HEK293 (cell line): ENCODE measurements around the gene CRTAC1.

Experiments used
- CTCF ChIA-PET: fragments of 350-600 bp; formaldehyde crosslinking; extraction: SDS; loops from one replicate; lab custom pipeline; 2021; ENCODE audit warnings: antibody characterized with exemption; lab: Yijun Ruan, JAX
- POLR2A ChIA-PET: fragments of 300-600 bp; formaldehyde crosslinking; extraction: SDS; loops from one replicate; lab custom pipeline; 2020; ENCODE audit warnings: antibody characterized with exemption, inconsistent platforms; lab: Yijun Ruan, JAX
- H3K27ac ChIP-seq: fragments of 200-500 bp; sonication (Bioruptor generic); 2 replicates; pipeline ENCODE4 v1.5.1; 2014; ENCODE audit warnings: low read depth, low read length, control low read depth, inconsistent platforms; ENCODE audit errors: extremely low read depth
- H3K36me3 ChIP-seq, 2 experiments: fragments of 200-500 bp in 1 of 2; sonication (Bioruptor generic) in 1 of 2; 1 replicate in 1 of 2; 2 replicates in 1 of 2; pipeline ENCODE4 v1.5.1; 2014 to 2017; ENCODE audit warnings: inconsistent platforms in 2 of 2, low read length in 2 of 2; ENCODE audit not compliant: control insufficient read depth in 2 of 2, insufficient read depth in 1 of 2
- H3K4me1 ChIP-seq: fragments of 200-500 bp; sonication (Bioruptor generic); 2 replicates; pipeline ENCODE4 v1.5.1; 2014; ENCODE audit warnings: mild to moderate bottlenecking, low read length, inconsistent platforms; ENCODE audit not compliant: control insufficient read depth, insufficient read depth
- H3K4me3 ChIP-seq: 2 replicates; pipeline ENCODE4 v1.5.1; 2011; ENCODE audit warnings: low read depth, mild to moderate bottlenecking, control low read depth, low read length, moderate library complexity
- H3K9me3 ChIP-seq: fragments of 200-500 bp; sonication (Bioruptor generic); 2 replicates; pipeline ENCODE4 v1.5.1; 2014; ENCODE audit warnings: low read depth, low read length, inconsistent platforms; ENCODE audit not compliant: control insufficient read depth, insufficient read depth
- EGR2 ChIP-seq: fragments of 450-650 bp; formaldehyde crosslinking; IDR thresholded peaks from 2 replicates; pipeline ENCODE4 v1.5.1; 2016; ENCODE audit warnings: low read depth, missing biosample characterization, missing genetic modification characterization
- GLIS1 ChIP-seq: fragments of 450-650 bp; formaldehyde crosslinking; IDR thresholded peaks from 2 replicates; pipeline ENCODE4 v1.5.1; 2016; ENCODE audit warnings: missing biosample characterization, missing genetic modification characterization
- REPIN1 ChIP-seq: fragments of 450-650 bp; formaldehyde crosslinking; IDR thresholded peaks from 2 replicates; pipeline ENCODE4 v1.5.1; 2017; ENCODE audit warnings: missing biosample characterization, missing genetic modification characterization, low read depth
- ZBTB17 ChIP-seq: fragments of 450-650 bp; formaldehyde crosslinking; IDR thresholded peaks from 2 replicates; pipeline ENCODE4 v1.5.1; 2016; ENCODE audit warnings: missing biosample characterization, missing genetic modification characterization
- ZBTB20 ChIP-seq: fragments of 450-650 bp; formaldehyde crosslinking; IDR thresholded peaks from 2 replicates; pipeline ENCODE4 v1.5.1; 2016; ENCODE audit warnings: missing biosample characterization, missing genetic modification characterization
- ZFHX2 ChIP-seq: fragments of 450-650 bp; formaldehyde crosslinking; conservative IDR thresholded peaks from 2 replicates; pipeline ENCODE4 v1.5.1; 2016; ENCODE audit warnings: missing biosample characterization, missing genetic modification characterization
- ZFP37 ChIP-seq: fragments of 450-650 bp; formaldehyde crosslinking; IDR thresholded peaks from 2 replicates; pipeline ENCODE4 v1.5.1; 2016; ENCODE audit warnings: missing biosample characterization, missing genetic modification characterization
- ZIC2 ChIP-seq: fragments of 450-650 bp; formaldehyde crosslinking; IDR thresholded peaks from 2 replicates; pipeline ENCODE4 v1.5.1; 2016; ENCODE audit warnings: missing biosample characterization, missing genetic modification characterization
- ZNF140 ChIP-seq: fragments of 450-650 bp; formaldehyde crosslinking; IDR thresholded peaks from 2 replicates; pipeline ENCODE4 v1.5.1; 2016; ENCODE audit warnings: missing biosample characterization, missing genetic modification characterization
- ZNF48 ChIP-seq: fragments of 450-650 bp; formaldehyde crosslinking; IDR thresholded peaks from 2 replicates; pipeline ENCODE4 v1.5.1; 2016; ENCODE audit warnings: missing biosample characterization, missing genetic modification characterization
- ZNF529 ChIP-seq: fragments of 450-650 bp; formaldehyde crosslinking; IDR thresholded peaks from 2 replicates; pipeline ENCODE4 v1.5.1; 2017; ENCODE audit warnings: missing genetic modification characterization, missing biosample characterization; ENCODE audit not compliant: insufficient replicate concordance
- ZNF596 ChIP-seq: fragments of 450-650 bp; IDR thresholded peaks from 2 replicates; pipeline ENCODE4 v1.5.0; 2018; ENCODE audit warnings: missing biosample characterization, mild to moderate bottlenecking, missing genetic modification characterization, moderate library complexity
- ZNF677 ChIP-seq: fragments of 450-650 bp; IDR thresholded peaks from 2 replicates; pipeline ENCODE4 v1.5.0; 2018; ENCODE audit warnings: missing biosample characterization, mild to moderate bottlenecking, missing genetic modification characterization, moderate library complexity
- ZSCAN23 ChIP-seq: fragments of 450-650 bp; formaldehyde crosslinking; IDR thresholded peaks from 2 replicates; pipeline ENCODE4 v1.5.1; 2016; ENCODE audit warnings: missing biosample characterization, missing genetic modification characterization
- TF ChIP-seq, protein P1 (sequence below): fragments of 450-650 bp; formaldehyde crosslinking; IDR thresholded peaks from 2 replicates; pipeline ENCODE4 v1.5.1; 2016; ENCODE audit warnings: missing biosample characterization, missing genetic modification characterization
- TF ChIP-seq, protein P2 (sequence below): fragments of 450-650 bp; formaldehyde crosslinking; IDR thresholded peaks from 2 replicates; pipeline ENCODE4 v1.5.1; 2016; ENCODE audit warnings: missing biosample characterization, missing genetic modification characterization
- TF ChIP-seq, protein P3 (sequence below): fragments of 450-650 bp; formaldehyde crosslinking; IDR thresholded peaks from 2 replicates; pipeline ENCODE4 v1.5.1; 2016; ENCODE audit warnings: missing biosample characterization, missing genetic modification characterization, borderline replicate concordance
- TF ChIP-seq, protein P4 (sequence below): fragments of 450-650 bp; formaldehyde crosslinking; IDR thresholded peaks from 2 replicates; pipeline ENCODE4 v1.5.1; 2016; ENCODE audit warnings: missing biosample characterization, missing genetic modification characterization

Gene CRTAC1

DNA sequence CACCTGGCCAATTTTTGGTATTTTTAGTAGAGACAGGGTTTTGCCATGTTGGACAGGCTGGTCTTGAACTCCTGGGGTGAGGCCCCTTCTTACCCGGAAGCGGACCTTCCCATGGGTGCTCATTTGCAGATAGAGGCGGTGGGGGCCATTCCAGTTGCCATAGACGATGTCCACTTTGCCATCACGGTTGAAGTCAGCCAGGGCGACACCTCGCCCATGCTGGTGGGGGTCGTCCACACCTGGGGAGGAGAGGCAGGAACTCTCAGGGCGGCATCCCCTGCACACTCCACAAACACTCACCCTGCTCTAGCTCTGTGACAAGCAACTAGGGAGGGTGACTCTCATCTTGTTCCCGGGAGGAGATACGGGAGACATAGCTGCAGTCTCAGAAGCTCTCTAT, 125.8 kb downstream of the CRTAC1 start:
- POLR2A ChIA-PET = interaction anchor here (1.4 kb wide), 1 partner anchor 15 kb away, joined by 5 read pairs; no protein-coding TSS in a partner anchor
- H3K9me3 ChIP-seq = no peaks in the 10 kb centered on the region
- no peak for TF ChIP-seq ZNF140 (tag by site-specific recombination)
- no peak for TF ChIP-seq ZNF596
- no peak for TF ChIP-seq ZNF529
- no peak for TF ChIP-seq ZNF677
- no peak for TF ChIP-seq ZNF48
- no peak for TF ChIP-seq REPIN1 (tag by site-specific recombination)
- TF ChIP-seq, protein P1, sequence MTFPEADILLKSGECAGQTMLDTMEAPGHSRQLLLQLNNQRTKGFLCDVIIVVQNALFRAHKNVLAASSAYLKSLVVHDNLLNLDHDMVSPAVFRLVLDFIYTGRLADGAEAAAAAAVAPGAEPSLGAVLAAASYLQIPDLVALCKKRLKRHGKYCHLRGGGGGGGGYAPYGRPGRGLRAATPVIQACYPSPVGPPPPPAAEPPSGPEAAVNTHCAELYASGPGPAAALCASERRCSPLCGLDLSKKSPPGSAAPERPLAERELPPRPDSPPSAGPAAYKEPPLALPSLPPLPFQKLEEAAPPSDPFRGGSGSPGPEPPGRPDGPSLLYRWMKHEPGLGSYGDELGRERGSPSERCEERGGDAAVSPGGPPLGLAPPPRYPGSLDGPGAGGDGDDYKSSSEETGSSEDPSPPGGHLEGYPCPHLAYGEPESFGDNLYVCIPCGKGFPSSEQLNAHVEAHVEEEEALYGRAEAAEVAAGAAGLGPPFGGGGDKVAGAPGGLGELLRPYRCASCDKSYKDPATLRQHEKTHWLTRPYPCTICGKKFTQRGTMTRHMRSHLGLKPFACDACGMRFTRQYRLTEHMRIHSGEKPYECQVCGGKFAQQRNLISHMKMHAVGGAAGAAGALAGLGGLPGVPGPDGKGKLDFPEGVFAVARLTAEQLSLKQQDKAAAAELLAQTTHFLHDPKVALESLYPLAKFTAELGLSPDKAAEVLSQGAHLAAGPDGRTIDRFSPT (tag by site-specific recombination) = no peak
- TF ChIP-seq, all 188 proteins: peak for 0
- Histone ChIP-seq H3K4me3 (no peak overlapping the region), H3K36me3 (no peaks in the 10 kb centered on the region), H3K27ac (no peak overlapping the region), H3K4me1 (no peaks in the 10 kb centered on the region; the same call in 1 of the 2 replicates)
- CTCF ChIA-PET = interaction anchor here (1.3 to 2.6 kb wide), 3 partner anchors 10 to 137 kb away, joined by 8 to 17 read pairs (median 9); no protein-coding TSS in a partner anchor

DNA sequence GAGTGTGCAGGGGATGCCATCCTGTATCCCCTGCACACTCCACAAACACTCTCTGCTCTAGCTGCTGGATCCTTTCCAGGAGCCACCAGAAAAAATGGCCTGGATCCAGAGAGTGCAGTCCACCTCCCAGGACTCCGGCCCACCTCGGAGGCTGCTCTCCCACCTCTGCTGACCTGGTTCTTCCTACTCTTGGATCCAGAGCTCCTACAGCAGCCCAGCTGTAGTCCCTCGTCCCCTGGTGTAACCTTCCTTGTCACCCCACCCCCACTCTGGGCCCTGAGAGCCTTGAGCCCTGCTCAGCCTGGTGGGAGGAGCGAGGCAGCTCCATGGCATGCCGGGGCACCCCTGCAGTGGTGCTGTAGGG, 126.4 kb downstream of the CRTAC1 start:
- no peak overlapping the region for H3K4me3 ChIP-seq
- no peak overlapping the region for H3K27ac ChIP-seq
- no peaks in the 10 kb centered on the region for H3K9me3 ChIP-seq
- TF ChIP-seq, protein P2, sequence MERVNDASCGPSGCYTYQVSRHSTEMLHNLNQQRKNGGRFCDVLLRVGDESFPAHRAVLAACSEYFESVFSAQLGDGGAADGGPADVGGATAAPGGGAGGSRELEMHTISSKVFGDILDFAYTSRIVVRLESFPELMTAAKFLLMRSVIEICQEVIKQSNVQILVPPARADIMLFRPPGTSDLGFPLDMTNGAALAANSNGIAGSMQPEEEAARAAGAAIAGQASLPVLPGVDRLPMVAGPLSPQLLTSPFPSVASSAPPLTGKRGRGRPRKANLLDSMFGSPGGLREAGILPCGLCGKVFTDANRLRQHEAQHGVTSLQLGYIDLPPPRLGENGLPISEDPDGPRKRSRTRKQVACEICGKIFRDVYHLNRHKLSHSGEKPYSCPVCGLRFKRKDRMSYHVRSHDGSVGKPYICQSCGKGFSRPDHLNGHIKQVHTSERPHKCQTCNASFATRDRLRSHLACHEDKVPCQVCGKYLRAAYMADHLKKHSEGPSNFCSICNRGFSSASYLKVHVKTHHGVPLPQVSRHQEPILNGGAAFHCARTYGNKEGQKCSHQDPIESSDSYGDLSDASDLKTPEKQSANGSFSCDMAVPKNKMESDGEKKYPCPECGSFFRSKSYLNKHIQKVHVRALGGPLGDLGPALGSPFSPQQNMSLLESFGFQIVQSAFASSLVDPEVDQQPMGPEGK (tag by site-specific recombination) = no peak
- TF ChIP-seq, protein P3, sequence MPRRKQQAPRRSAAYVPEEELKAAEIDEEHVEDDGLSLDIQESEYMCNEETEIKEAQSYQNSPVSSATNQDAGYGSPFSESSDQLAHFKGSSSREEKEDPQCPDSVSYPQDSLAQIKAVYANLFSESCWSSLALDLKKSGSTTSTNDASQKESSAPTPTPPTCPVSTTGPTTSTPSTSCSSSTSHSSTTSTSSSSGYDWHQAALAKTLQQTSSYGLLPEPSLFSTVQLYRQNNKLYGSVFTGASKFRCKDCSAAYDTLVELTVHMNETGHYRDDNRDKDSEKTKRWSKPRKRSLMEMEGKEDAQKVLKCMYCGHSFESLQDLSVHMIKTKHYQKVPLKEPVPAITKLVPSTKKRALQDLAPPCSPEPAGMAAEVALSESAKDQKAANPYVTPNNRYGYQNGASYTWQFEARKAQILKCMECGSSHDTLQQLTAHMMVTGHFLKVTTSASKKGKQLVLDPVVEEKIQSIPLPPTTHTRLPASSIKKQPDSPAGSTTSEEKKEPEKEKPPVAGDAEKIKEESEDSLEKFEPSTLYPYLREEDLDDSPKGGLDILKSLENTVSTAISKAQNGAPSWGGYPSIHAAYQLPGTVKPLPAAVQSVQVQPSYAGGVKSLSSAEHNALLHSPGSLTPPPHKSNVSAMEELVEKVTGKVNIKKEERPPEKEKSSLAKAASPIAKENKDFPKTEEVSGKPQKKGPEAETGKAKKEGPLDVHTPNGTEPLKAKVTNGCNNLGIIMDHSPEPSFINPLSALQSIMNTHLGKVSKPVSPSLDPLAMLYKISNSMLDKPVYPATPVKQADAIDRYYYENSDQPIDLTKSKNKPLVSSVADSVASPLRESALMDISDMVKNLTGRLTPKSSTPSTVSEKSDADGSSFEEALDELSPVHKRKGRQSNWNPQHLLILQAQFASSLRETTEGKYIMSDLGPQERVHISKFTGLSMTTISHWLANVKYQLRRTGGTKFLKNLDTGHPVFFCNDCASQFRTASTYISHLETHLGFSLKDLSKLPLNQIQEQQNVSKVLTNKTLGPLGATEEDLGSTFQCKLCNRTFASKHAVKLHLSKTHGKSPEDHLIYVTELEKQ (tag by site-specific recombination) = no peak
- TF ChIP-seq EGR2 (peak; percentile 46; the same call in 1 of the 2 replicates), GLIS1 (tag by site-specific recombination) (peak; percentile 57; the same call in 1 of the 2 replicates), ZBTB17 (tag by site-specific recombination) (peak; percentile 38; the same call in 1 of the 2 replicates), ZFP37 (tag by site-specific recombination) (no peak), ZFHX2 (tag by site-specific recombination) (peak; percentile 64), ZIC2 (peak; percentile 46; the same call in 1 of the 2 replicates), ZNF677 (no peak), ZBTB20 (0 out of 2 replicates have a peak, but pooled peaks have one; percentile 15), ZSCAN23 (tag by site-specific recombination) (no peak)
- TF ChIP-seq, protein P4, sequence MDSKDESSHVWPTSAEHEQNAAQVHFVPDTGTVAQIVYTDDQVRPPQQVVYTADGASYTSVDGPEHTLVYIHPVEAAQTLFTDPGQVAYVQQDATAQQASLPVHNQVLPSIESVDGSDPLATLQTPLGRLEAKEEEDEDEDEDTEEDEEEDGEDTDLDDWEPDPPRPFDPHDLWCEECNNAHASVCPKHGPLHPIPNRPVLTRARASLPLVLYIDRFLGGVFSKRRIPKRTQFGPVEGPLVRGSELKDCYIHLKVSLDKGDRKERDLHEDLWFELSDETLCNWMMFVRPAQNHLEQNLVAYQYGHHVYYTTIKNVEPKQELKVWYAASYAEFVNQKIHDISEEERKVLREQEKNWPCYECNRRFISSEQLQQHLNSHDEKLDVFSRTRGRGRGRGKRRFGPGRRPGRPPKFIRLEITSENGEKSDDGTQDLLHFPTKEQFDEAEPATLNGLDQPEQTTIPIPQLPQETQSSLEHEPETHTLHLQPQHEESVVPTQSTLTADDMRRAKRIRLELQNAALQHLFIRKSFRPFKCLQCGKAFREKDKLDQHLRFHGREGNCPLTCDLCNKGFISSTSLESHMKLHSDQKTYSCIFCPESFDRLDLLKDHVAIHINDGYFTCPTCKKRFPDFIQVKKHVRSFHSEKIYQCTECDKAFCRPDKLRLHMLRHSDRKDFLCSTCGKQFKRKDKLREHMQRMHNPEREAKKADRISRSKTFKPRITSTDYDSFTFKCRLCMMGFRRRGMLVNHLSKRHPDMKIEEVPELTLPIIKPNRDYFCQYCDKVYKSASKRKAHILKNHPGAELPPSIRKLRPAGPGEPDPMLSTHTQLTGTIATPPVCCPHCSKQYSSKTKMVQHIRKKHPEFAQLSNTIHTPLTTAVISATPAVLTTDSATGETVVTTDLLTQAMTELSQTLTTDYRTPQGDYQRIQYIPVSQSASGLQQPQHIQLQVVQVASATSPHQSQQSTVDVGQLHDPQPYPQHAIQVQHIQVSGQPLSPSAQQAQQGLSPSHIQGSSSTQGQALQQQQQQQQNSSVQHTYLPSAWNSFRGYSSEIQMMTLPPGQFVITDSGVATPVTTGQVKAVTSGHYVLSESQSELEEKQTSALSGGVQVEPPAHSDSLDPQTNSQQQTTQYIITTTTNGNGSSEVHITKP (tag by site-specific recombination) = peak; percentile 58
- H3K36me3 ChIP-seq = no peaks in the 10 kb centered on the region
- H3K4me1 ChIP-seq = no peaks in the 10 kb centered on the region; the same call in 1 of the 2 replicates
- CTCF ChIA-PET = interaction anchor here (0.7 to 2.6 kb wide), 4 partner anchors 11 to 189 kb away, joined by 3 to 17 read pairs (median 6); no protein-coding TSS in a partner anchor
- POLR2A ChIA-PET = interaction anchor here (1.4 kb wide), 1 partner anchor 15 kb away, joined by 5 read pairs; no protein-coding TSS in a partner anchor
